ENCODE data around the gene IFI44. TPM values are rescaled to one million over a fixed set of nuclear protein-coding genes. Genes with fewer than 3 reads are reported as not detected.

Gene IFI44
- total RNA-seq, 1 donor from 2014 or later, result not detected

- no peak for DNase-seq
- TF ChIP-seq CTCF (IDR thresholded peaks at IDR 0.05; ENCODE audit: partially characterized antibody, unreplicated experiment), result no peak
- Mint-ChIP-seq H3K4me3 (ENCODE audit: unreplicated experiment) (no peak overlapping the region), H3K27ac (ENCODE audit: unreplicated experiment) (no peak overlapping the region), H3K9me3 (ENCODE audit: unreplicated experiment) (peaks cover 3% of the 10 kb centered on the region), H3K4me1 (ENCODE audit: low read depth, unreplicated experiment) (no peaks in the 10 kb centered on the region), H3K27me3 (ENCODE audit: unreplicated experiment) (no peaks in the 10 kb centered on the region), H3K36me3 (ENCODE audit: unreplicated experiment) (peaks cover 15% of the 10 kb centered on the region)
These were observed 2.4 kb upstream of the IFI44 start for GRCh38 chr1:78647238-78647637.

DNA sequence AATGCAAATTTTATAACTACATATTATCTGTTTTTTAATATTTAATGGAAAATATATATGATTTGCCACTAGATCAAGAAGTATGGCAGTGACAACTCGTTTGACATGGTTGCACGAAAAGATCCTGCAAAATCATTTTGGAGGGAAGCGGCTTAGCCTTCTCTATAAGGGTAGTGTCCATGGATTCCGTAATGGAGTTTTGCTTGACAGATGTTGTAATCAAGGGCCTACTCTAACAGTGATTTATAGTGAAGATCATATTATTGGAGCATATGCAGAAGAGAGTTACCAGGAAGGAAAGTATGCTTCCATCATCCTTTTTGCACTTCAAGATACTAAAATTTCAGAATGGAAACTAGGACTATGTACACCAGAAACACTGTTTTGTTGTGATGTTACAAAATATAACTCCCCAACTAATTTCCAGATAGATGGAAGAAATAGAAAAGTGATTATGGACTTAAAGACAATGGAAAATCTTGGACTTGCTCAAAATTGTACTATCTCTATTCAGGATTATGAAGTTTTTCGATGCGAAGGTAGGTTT lies 556 bp downstream of the IFI44 start:
- no peak for DNase-seq
- Mint-ChIP-seq H3K4me1 (ENCODE audit: low read depth, unreplicated experiment) (peaks cover 5% of the 10 kb centered on the region), H3K27ac (ENCODE audit: unreplicated experiment) (no peak overlapping the region), H3K4me3 (ENCODE audit: unreplicated experiment) (no peak overlapping the region), H3K27me3 (ENCODE audit: unreplicated experiment) (no peaks in the 10 kb centered on the region), H3K9me3 (ENCODE audit: unreplicated experiment) (peaks cover 3% of the 10 kb centered on the region), H3K36me3 (ENCODE audit: unreplicated experiment) (peaks cover 15% of the 10 kb centered on the region)
- no peak for TF ChIP-seq CTCF (IDR thresholded peaks at IDR 0.05; ENCODE audit: partially characterized antibody, unreplicated experiment)

DNA sequence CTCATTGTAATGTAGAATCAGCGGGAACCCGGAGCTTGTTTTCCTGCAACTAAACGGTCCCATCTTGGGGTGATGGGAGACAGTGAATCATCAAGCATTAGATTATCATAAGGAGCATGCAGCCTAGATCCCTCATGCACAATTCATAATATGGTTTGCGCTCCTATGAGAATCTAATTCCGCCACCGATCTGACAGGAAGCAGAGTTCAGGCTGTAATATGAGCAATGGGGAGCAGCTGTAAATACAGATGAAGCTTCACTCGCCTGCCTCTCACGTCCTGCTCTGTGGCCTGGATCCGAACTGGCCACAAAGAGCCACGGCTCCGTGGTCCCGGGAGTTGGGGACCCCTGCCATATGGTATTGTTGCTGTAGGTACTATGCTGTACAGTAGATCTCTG lies 1.6 kb downstream of the IFI44 start:
- Mint-ChIP-seq H3K27ac (ENCODE audit: unreplicated experiment) (no peak overlapping the region), H3K36me3 (ENCODE audit: unreplicated experiment) (peaks cover 11% of the 10 kb centered on the region), H3K4me3 (ENCODE audit: unreplicated experiment) (no peak overlapping the region), H3K9me3 (ENCODE audit: unreplicated experiment) (peaks cover 3% of the 10 kb centered on the region), H3K4me1 (ENCODE audit: low read depth, unreplicated experiment) (peaks cover 5% of the 10 kb centered on the region), H3K27me3 (ENCODE audit: unreplicated experiment) (no peaks in the 10 kb centered on the region)
- TF ChIP-seq CTCF (IDR thresholded peaks at IDR 0.05; ENCODE audit: partially characterized antibody, unreplicated experiment), result no peak
- DNase-seq, result no peak

GRCh38 chr1:78652019-78652560 lies 2.5 kb downstream of the IFI44 start:
- Mint-ChIP-seq H3K4me1 (ENCODE audit: low read depth, unreplicated experiment) (peaks cover 5% of the 10 kb centered on the region), H3K4me3 (ENCODE audit: unreplicated experiment) (no peak overlapping the region), H3K36me3 (ENCODE audit: unreplicated experiment) (peaks cover 9% of the 10 kb centered on the region), H3K9me3 (ENCODE audit: unreplicated experiment) (peaks cover 3% of the 10 kb centered on the region), H3K27me3 (ENCODE audit: unreplicated experiment) (no peaks in the 10 kb centered on the region), H3K27ac (ENCODE audit: unreplicated experiment) (no peak overlapping the region)
- DNase-seq, result no peak
- no peak for TF ChIP-seq CTCF (IDR thresholded peaks at IDR 0.05; ENCODE audit: partially characterized antibody, unreplicated experiment)

- Mint-ChIP-seq H3K4me1 (ENCODE audit: low read depth, unreplicated experiment) (peaks cover 3% of the 10 kb centered on the region), H3K4me3 (ENCODE audit: unreplicated experiment) (no peak overlapping the region), H3K9me3 (ENCODE audit: unreplicated experiment) (no peaks in the 10 kb centered on the region), H3K27me3 (ENCODE audit: unreplicated experiment) (no peaks in the 10 kb centered on the region), H3K36me3 (ENCODE audit: unreplicated experiment) (no peaks in the 10 kb centered on the region), H3K27ac (ENCODE audit: unreplicated experiment) (no peak overlapping the region)
- TF ChIP-seq CTCF (IDR thresholded peaks at IDR 0.05; ENCODE audit: partially characterized antibody, unreplicated experiment), result no peak
- DNase-seq, result no peak
These were observed 9.3 kb downstream of the IFI44 start for GRCh38 chr1:78658901-78659300.
